H1 (cell line): ENCODE results near the gene HM13. TPM values are rescaled to one million over a fixed set of nuclear protein-coding genes. Genes with fewer than 3 reads are reported as not detected.

Experiments
- CTCF ChIA-PET: fragments of 300-600 bp; sonication (Branson Sonifier 250); formaldehyde crosslinking; loops from one replicate; lab custom pipeline; 2021; ENCODE audit not compliant: partially characterized antibody; lab: Charles Lee
- POLR2A ChIA-PET: fragments of 300-600 bp; sonication (Branson Sonifier 250); formaldehyde crosslinking; loops from one replicate; lab custom pipeline; 2021; ENCODE audit warnings: inconsistent platforms; ENCODE audit not compliant: partially characterized antibody; lab: Charles Lee
- DNase-seq, 2 experiments: peaks; one replicate each; pipeline versions ENCODE4 v3.0.0 to v3.0.0-alpha.2; 2010 to 2022; ENCODE audit warnings: low spot score in 2 of 2, low read depth in 1 of 2, mixed read lengths in 1 of 2
- FAIRE-seq: peaks from 2 replicates; lab custom pipeline; 2011; peaks lifted over from hg19 to GRCh38; lab: Jason Lieb, UNC
- H2AFZ ChIP-seq: 2 replicates; pipeline ENCODE4 v1.8.1; 2012; ENCODE audit warnings: low read length, inconsistent platforms
- H2AK5ac ChIP-seq: 2 replicates; pipeline ENCODE4 v1.6.1; 2013; ENCODE audit warnings: low read depth, low read length
- H2BK120ac ChIP-seq: replicated peaks from 2 replicates; pipeline ENCODE3; 2013; ENCODE audit warnings: low read depth, low read length, inconsistent platforms
- H2BK12ac ChIP-seq: 2 replicates; pipeline ENCODE4 v1.6.1; 2013; ENCODE audit warnings: low read depth, low read length
- H2BK15ac ChIP-seq: 2 replicates; pipeline ENCODE4 v1.6.1; 2013; ENCODE audit warnings: low read length
- H2BK20ac ChIP-seq: 2 replicates; pipeline ENCODE4 v1.6.1; 2013; ENCODE audit warnings: low read length
- H2BK5ac ChIP-seq: 2 replicates; pipeline ENCODE4 v1.6.1; 2013; ENCODE audit warnings: low read depth, low read length
- H3K14ac ChIP-seq: 2 replicates; pipeline ENCODE4 v1.6.1; 2013; ENCODE audit warnings: inconsistent platforms; ENCODE audit not compliant: insufficient read length
- H3K18ac ChIP-seq: 2 replicates; pipeline ENCODE4 v1.6.1; 2013; ENCODE audit warnings: low read length; ENCODE audit errors: extremely low read depth
- H3K23ac ChIP-seq: 2 replicates; pipeline ENCODE4 v1.6.1; 2013; ENCODE audit warnings: inconsistent platforms; ENCODE audit not compliant: insufficient read length
- H3K23me2 ChIP-seq: 2 replicates; pipeline ENCODE4 v1.6.1; 2013; ENCODE audit warnings: low read depth, low read length
- H3K27ac ChIP-seq: 2 replicates; pipeline ENCODE4 v1.6.1; 2011; ENCODE audit warnings: low read depth, low read length, inconsistent platforms
- H3K27me3 ChIP-seq, 4 experiments: replicated peaks in 1 of 4; 1 replicate in 1 of 4; 2 replicates in 3 of 4; pipeline versions ENCODE4 v1.6.1 to v1.8.1; 2011 to 2013; ENCODE audit warnings: low read length in 3 of 4, mild to moderate bottlenecking in 3 of 4, inconsistent platforms in 2 of 4, mixed read lengths in 2 of 4, moderate library complexity in 1 of 4; ENCODE audit not compliant: control insufficient read depth in 3 of 4, insufficient read depth in 3 of 4; ENCODE audit errors: extremely low read depth in 1 of 4
- H3K36me3 ChIP-seq, 4 experiments: 2 replicates each; pipeline versions ENCODE4 v1.6.1 to v1.8.1; 2011 to 2013; ENCODE audit warnings: mild to moderate bottlenecking in 4 of 4, low read length in 3 of 4, moderate library complexity in 2 of 4, control low read depth in 1 of 4, inconsistent platforms in 1 of 4; ENCODE audit not compliant: insufficient read depth in 4 of 4, control insufficient read depth in 2 of 4
- H3K4ac ChIP-seq: replicated peaks from 2 replicates; pipeline ENCODE3; 2013; ENCODE audit warnings: low read length, low read depth, mixed read lengths, inconsistent platforms; ENCODE audit not compliant: insufficient read length
- H3K4me1 ChIP-seq, 4 experiments: replicated peaks in 1 of 4; 1 replicate in 1 of 4; 2 replicates in 3 of 4; pipeline versions ENCODE4 v1.6.1 to v1.8.1; 2011 to 2013; ENCODE audit warnings: low read length in 3 of 4, inconsistent platforms in 2 of 4, mixed read lengths in 1 of 4; ENCODE audit not compliant: insufficient read depth in 4 of 4, control insufficient read depth in 3 of 4
- H3K4me2 ChIP-seq, 2 experiments: 2 replicates each; pipeline versions ENCODE4 v1.6.1 to v1.8.1; 2011 to 2013; ENCODE audit warnings: low read depth in 2 of 2, low read length in 2 of 2, control low read depth in 1 of 2, inconsistent platforms in 1 of 2, mild to moderate bottlenecking in 1 of 2; ENCODE audit not compliant: insufficient read depth in 1 of 2
- H3K4me3 ChIP-seq, 4 experiments: fragments of 200-600, 300-600 bp in 1 of 4; sonication (generic), shearing (Covaris generic), sonication (Bioruptor Twin) in 1 of 4; 2 replicates each; pipeline versions ENCODE4 v1.5.1 to v1.8.1; 2011 to 2016; ENCODE audit warnings: low read length in 4 of 4, low read depth in 3 of 4, control low read depth in 2 of 4, inconsistent platforms in 2 of 4, mild to moderate bottlenecking in 2 of 4, mixed read lengths in 1 of 4, moderate library complexity in 1 of 4; ENCODE audit not compliant: insufficient read depth in 2 of 4; ENCODE audit errors: extremely low read depth in 1 of 4
- H3K56ac ChIP-seq: replicated peaks from 2 replicates; pipeline ENCODE3; 2013; ENCODE audit warnings: low read depth, mild to moderate bottlenecking, mixed read lengths, low read length, inconsistent platforms; ENCODE audit not compliant: insufficient read length
- H3K79me1 ChIP-seq: 2 replicates; pipeline ENCODE4 v1.6.1; 2013; ENCODE audit warnings: low read depth, low read length, control low read depth
- H3K79me2 ChIP-seq, 2 experiments: 2 replicates each; pipeline versions ENCODE4 v1.6.1 to v1.8.1; 2012 to 2013; ENCODE audit warnings: low read length in 2 of 2, mild to moderate bottlenecking in 2 of 2, inconsistent platforms in 1 of 2; ENCODE audit not compliant: insufficient read depth in 2 of 2, control insufficient read depth in 1 of 2
- H3K9ac ChIP-seq, 4 experiments: replicated peaks in 1 of 4; 1 replicate in 1 of 4; 2 replicates in 3 of 4; pipeline versions ENCODE4 v1.6.1 to v1.8.1; 2011 to 2013; ENCODE audit warnings: low read depth in 3 of 4, low read length in 3 of 4, control low read depth in 2 of 4, mild to moderate bottlenecking in 2 of 4, moderate library complexity in 2 of 4, inconsistent platforms in 1 of 4; ENCODE audit errors: extremely low read depth in 1 of 4
- H3K9me3 ChIP-seq, 2 experiments: 2 replicates each; pipeline versions ENCODE4 v1.6.1 to v1.8.1; 2012 to 2013; ENCODE audit warnings: mild to moderate bottlenecking in 2 of 2, moderate library complexity in 2 of 2, control low read depth in 1 of 2, inconsistent platforms in 1 of 2, low read depth in 1 of 2, low read length in 1 of 2, mixed read lengths in 1 of 2; ENCODE audit not compliant: insufficient read depth in 2 of 2
- H4K20me1 ChIP-seq, 2 experiments: replicated peaks in 1 of 2; 2 replicates each; pipeline versions ENCODE3 to v1.8.1; 2011 to 2013; ENCODE audit warnings: inconsistent platforms in 2 of 2, low read length in 2 of 2, mild to moderate bottlenecking in 1 of 2; ENCODE audit not compliant: insufficient read depth in 2 of 2, control insufficient read depth in 1 of 2
- H4K5ac ChIP-seq: 2 replicates; pipeline ENCODE4 v1.6.1; 2013; ENCODE audit warnings: low read length, low read depth, mixed read lengths, inconsistent platforms; ENCODE audit not compliant: insufficient read length
- H4K8ac ChIP-seq: 2 replicates; pipeline ENCODE4 v1.8.0; 2013; ENCODE audit warnings: mild to moderate bottlenecking, moderate library complexity, low read length, inconsistent platforms; ENCODE audit not compliant: insufficient read depth; ENCODE audit errors: extremely low read depth
- H4K91ac ChIP-seq: replicated peaks from 2 replicates; pipeline ENCODE3; 2013; ENCODE audit warnings: low read length, mixed read lengths, inconsistent platforms; ENCODE audit not compliant: insufficient read length
- GABPA ChIP-seq: IDR thresholded peaks from 2 replicates; pipeline ENCODE4 v1.6.1; 2011; ENCODE audit warnings: mild to moderate bottlenecking, low read length, moderate library complexity, borderline replicate concordance; ENCODE audit not compliant: insufficient read depth
- WGBS, 2 experiments: shearing (Covaris generic) in 1 of 2; methylation state at CpG; one replicate each; pipeline versions ENCODE4 v1.1.6 to v1.1.7; 2013 to 2015; ENCODE audit warnings: low lambda C conversion rate in 2 of 2, mixed read lengths in 2 of 2, inconsistent platforms in 1 of 2, low coverage in 1 of 2, missing lambda C conversion rate in 1 of 2; ENCODE audit not compliant: insufficient replicate concordance in 2 of 2, insufficient coverage in 1 of 2, insufficient read length in 1 of 2; ENCODE audit errors: extremely low coverage in 1 of 2, missing lambda C conversion rate in 1 of 2; 5-methylcytosine and 5-hydroxymethylcytosine counted together
- polyA plus RNA-seq, 7 experiments: library from polyadenylated mRNA; depleted of rRNA in 3 of 7; stranded (reverse) in 5 of 7; unstranded in 2 of 7; fragments of >200 nt in 5 of 7; fragments of 200-250 nt in 2 of 7; gene quantifications; 1 replicate in 5 of 7; 2 replicates in 1 of 7; 4 replicates in 1 of 7; pipeline versions ENCODE4 v1.2.1 to v1.2.3, GENCODE V29; 2011 to 2013; ENCODE audit warnings: missing spikeins in 2 of 7, mixed read lengths in 2 of 7
- total RNA-seq: library from RNA; stranded (reverse); fragmentation: NEBNext Ultra II Directional; extraction: Animal tissue kit (Norgen Biotek cat#: 25700); gene quantifications from 2 replicates; pipeline ENCODE4 v1.2.1, GENCODE V29; 2021

HM13 gene
- total and polyA plus RNA-seq, 2 of the 8 experiments (the other 6 are each of a cell fraction or from before 2014, with no cell fraction given), result 118 to 183 TPM

- Histone ChIP-seq H3K14ac (no peak overlapping the region), H2BK15ac (peak overlapping the region; percentile 72; the same call in 1 of the 2 replicates), H2BK120ac (peak overlapping the region; percentile 67), H3K4me1 (peaks cover 13 to 20% (median 17%) of the 10 kb centered on the region in 4 experiments), H3K23me2 (no peaks in the 10 kb centered on the region; the same call in 1 of the 2 replicates), H2AK5ac (peak overlapping the region; percentile 87; the same call in 1 of the 2 replicates), H2BK5ac (peak overlapping the region; percentile 98), H3K79me1 (no peaks in the 10 kb centered on the region), H3K56ac (no peak overlapping the region), H3K4ac (peak overlapping the region; percentile 91), H3K4me2 (peak overlapping the region in 1 of 2 experiments; percentile 60; a peak in 3 of 4 replicates), H3K23ac (no peak overlapping the region), H3K9ac (no peak overlapping the region; a peak in 1 of 7 replicates), H2BK20ac (peak overlapping the region; percentile 99; the same call in 1 of the 2 replicates), H3K4me3 (peak overlapping the region in 1 of 4 experiments; percentile 6; a peak in 1 of 8 replicates), H4K20me1 (no peaks in the 10 kb centered on the region), H3K79me2 (no peaks in the 10 kb centered on the region), H3K36me3 (no peaks in the 10 kb centered on the region), H3K27ac (peak overlapping the region; percentile 59; the same call in 1 of the 2 replicates), H2BK12ac (peak overlapping the region; percentile 100), H3K9me3 (no peaks in the 10 kb centered on the region), H4K5ac (peak overlapping the region; percentile 20), H2AFZ (0 out of 2 replicates have a peak overlapping the region, but pooled peaks have one; percentile 7), H3K18ac (peak overlapping the region; percentile 96), H3K27me3 (no peaks in the 10 kb centered on the region), H4K8ac (peak overlapping the region; percentile 26; the same call in 1 of the 2 replicates), H4K91ac (peak overlapping the region; percentile 90)
- WGBS, 2 experiments, result 14% methylated on average over 13 of the region's 13 CpGs; no CpG with 5 or more reads in 1 of the 2 experiments
- FAIRE-seq (no peak), DNase-seq (peak in 1 of 2 experiments; percentile 69)
- CTCF ChIA-PET, result no interaction called here
- POLR2A ChIA-PET, result interaction anchor here (2.0 to 12.8 kb wide), 4 partner anchors 9 to 31 kb away, joined by 5 to 281 read pairs (median 26); partner anchors contain the start of gene ID1
- TF ChIP-seq GABPA, result no peak
Measured at GRCh38 chr20:31581391-31581790, 67.1 kb downstream of the HM13 start.
